Thyroid gland (tissue), 4 donors: ENCODE data around the gene ACVR2A. TPM values are rescaled to one million over a fixed set of nuclear protein-coding genes. Genes with fewer than 3 reads are reported as not detected.

Source experiments
- DNase-seq, 2 donors: peaks; one replicate each; pipeline ENCODE4 v3.0.0-alpha.2; 2019
- H3K27ac ChIP-seq, 3 donors: fragments of 200-600 bp; sonication (generic); 1 replicate in 2 of 3; 2 replicates in 1 of 3; pipeline ENCODE4 v1.5.1; 2016 to 2019; ENCODE audit warnings: mild to moderate bottlenecking in 1 of 3, moderate library complexity in 1 of 3
- H3K27me3 ChIP-seq: fragments of 200-600 bp; sonication (generic); one replicate; pipeline ENCODE4 v1.5.1; 2019
- H3K36me3 ChIP-seq, 2 donors: fragments of 200-600 bp; sonication (generic); one replicate each; pipeline ENCODE4 v1.5.1; 2016 to 2019
- H3K4me1 ChIP-seq, 2 donors: fragments of 200-600 bp; sonication (generic); one replicate each; pipeline ENCODE4 v1.5.1; 2017 to 2019
- H3K4me3 ChIP-seq, 3 donors: fragments of 200-600 bp; sonication (generic); replicated peaks in 1 of 3; 1 replicate in 2 of 3; 2 replicates in 1 of 3; pipeline ENCODE4 v1.5.1; 2016; ENCODE audit warnings: mild to moderate bottlenecking in 1 of 3
- H3K9me3 ChIP-seq: fragments of 200-600 bp; sonication (generic); one replicate; pipeline ENCODE4 v1.5.1; 2017
- POLR2A ChIP-seq, 2 donors: fragments of 450-650 bp; IDR thresholded peaks; one replicate each; pipeline ENCODE4 v1.6.1; 2017; ENCODE audit warnings: antibody characterized with exemption in 2 of 2, mild to moderate bottlenecking in 2 of 2, moderate library complexity in 1 of 2
- WGBS, 2 donors: methylation state at CpG; one replicate each; pipeline ENCODE4 v1.1.5; 2017; 5-methylcytosine and 5-hydroxymethylcytosine counted together
- intact Hi-C: fragments of 100-400 bp; cut with DNase I; formaldehyde crosslinking; loops from one replicate; pipeline ENCODE4 v1.15.1; 2023
- total RNA-seq, 4 donors: library from RNA; depleted of rRNA; stranded (reverse); fragments of >200 nt; gene quantifications; one replicate each; pipeline ENCODE4 v1.2.3, GENCODE V29; 2016
- TF ChIP-seq, protein P1 (sequence below), 6 experiments: fragments of 200-600 bp in 3 of 6; fragments of 450-650 bp in 3 of 6; sonication (generic) in 3 of 6; IDR thresholded peaks; one replicate each; pipeline ENCODE4 v1.5.1; 2016 to 2019; ENCODE audit warnings: antibody characterized with exemption in 6 of 6, mild to moderate bottlenecking in 2 of 6, inconsistent platforms in 1 of 6, moderate library complexity in 1 of 6

Gene ACVR2A
- total RNA-seq, 4 donors from 2014 or later, result 18.4 to 34.9 (median 24.8) TPM

DNA sequence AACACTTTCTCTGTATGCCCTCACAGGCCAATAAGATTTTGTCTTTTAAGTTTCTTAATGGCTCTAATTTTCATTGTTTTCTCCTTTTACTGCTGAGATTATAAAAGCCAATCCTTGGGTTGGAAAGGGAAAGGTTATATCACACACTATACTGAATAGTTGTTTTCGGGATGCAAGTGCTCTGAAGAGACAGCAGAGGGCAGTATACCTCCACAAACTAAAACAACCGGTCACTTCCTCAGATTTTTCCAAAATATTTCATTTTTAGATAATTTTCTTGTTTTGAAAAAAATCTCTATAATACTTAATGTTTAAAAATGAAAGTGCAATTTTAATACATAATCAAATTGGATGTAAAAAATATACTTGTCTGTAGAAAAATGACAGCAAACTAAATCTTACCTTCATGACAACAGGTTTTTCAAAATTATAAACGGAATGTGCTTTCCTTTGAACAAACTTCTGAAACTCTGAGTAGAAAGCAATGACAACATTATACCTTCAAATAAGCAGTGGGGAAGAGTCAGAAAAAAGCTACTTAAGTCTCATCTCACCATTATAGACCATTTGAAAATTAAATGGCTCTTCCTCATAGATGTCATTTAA lies 93.0 kb downstream of the ACVR2A start:
- Histone ChIP-seq H3K27ac (no peak overlapping the region), H3K4me1 (peaks cover 0 to 7% of the 10 kb centered on the region in 2 donors), H3K36me3 (peaks cover 0 to 4% of the 10 kb centered on the region in 2 donors), H3K27me3 (no peaks in the 10 kb centered on the region), H3K9me3 (no peaks in the 10 kb centered on the region), H3K4me3 (no peak overlapping the region)
- TF ChIP-seq POLR2A (IDR thresholded peaks at IDR 0.05), result no peak
- TF ChIP-seq, protein P1, sequence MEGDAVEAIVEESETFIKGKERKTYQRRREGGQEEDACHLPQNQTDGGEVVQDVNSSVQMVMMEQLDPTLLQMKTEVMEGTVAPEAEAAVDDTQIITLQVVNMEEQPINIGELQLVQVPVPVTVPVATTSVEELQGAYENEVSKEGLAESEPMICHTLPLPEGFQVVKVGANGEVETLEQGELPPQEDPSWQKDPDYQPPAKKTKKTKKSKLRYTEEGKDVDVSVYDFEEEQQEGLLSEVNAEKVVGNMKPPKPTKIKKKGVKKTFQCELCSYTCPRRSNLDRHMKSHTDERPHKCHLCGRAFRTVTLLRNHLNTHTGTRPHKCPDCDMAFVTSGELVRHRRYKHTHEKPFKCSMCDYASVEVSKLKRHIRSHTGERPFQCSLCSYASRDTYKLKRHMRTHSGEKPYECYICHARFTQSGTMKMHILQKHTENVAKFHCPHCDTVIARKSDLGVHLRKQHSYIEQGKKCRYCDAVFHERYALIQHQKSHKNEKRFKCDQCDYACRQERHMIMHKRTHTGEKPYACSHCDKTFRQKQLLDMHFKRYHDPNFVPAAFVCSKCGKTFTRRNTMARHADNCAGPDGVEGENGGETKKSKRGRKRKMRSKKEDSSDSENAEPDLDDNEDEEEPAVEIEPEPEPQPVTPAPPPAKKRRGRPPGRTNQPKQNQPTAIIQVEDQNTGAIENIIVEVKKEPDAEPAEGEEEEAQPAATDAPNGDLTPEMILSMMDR (IDR thresholded peaks at IDR 0.05), result peak; percentile 58 to 85 (median 72)
- 40 to 42% methylated on average over 3 of the region's 3 CpGs for WGBS, 2 donors
- DNase-seq, result no peak
- intact Hi-C loops, result no loop called here

DNA sequence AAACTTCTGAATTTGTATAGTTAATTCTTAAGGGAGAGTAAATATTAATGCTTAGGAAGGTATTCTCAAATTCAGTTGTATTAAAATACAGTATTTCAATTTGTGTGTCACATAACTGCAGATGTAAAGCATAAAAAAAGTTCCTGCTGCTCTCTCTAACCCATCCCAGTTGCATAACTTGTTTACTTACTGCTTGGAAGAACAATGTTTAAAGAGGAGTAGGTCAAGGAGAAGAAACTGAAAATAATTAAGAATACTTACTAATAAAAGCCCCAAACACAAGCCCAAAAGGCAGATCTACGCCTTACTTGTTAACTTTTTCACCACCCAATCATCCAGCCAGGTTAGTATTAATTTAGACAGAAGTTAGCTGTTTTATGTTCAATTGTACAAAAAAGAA lies 94.5 kb downstream of the ACVR2A start:
- H3K4me3 ChIP-seq, result no peak overlapping the region
- peak overlapping the region in 1 of 3 donors; percentile 9 for H3K27ac ChIP-seq
- H3K27me3 ChIP-seq, result no peaks in the 10 kb centered on the region
- peaks cover 0 to 4% of the 10 kb centered on the region in 2 donors for H3K36me3 ChIP-seq
- TF ChIP-seq, protein P1 (IDR thresholded peaks at IDR 0.05), result no peak
- no peak for TF ChIP-seq POLR2A (IDR thresholded peaks at IDR 0.05)
- intact Hi-C loops, result no loop called here
- H3K4me1 ChIP-seq, result peaks cover 0 to 7% of the 10 kb centered on the region in 2 donors
- WGBS, 2 donors, result 90 to 93% methylated on average over 1 of the region's 1 CpG
- no peak for DNase-seq
- H3K9me3 ChIP-seq, result no peaks in the 10 kb centered on the region

DNA sequence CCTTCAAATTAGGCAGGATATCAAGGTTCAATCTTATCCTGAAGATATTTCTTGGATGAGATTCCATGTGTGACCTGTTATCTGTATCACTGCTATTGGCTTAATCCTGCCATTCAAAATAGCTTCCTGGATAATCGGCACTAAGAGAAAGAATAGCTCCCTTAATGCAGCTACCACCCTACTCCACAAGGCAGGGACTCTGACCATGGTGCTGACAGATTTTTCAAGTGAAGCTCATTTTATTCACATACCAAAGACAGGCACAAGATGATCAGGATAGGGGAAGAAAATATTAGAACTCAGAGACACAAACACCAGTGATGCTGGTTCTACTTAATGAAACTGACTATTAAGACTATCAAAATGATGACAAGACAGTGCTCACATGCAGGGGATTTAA lies 100.8 kb downstream of the ACVR2A start:
- Histone ChIP-seq H3K27ac (no peak overlapping the region), H3K27me3 (no peaks in the 10 kb centered on the region), H3K4me1 (no peaks in the 10 kb centered on the region), H3K9me3 (no peaks in the 10 kb centered on the region), H3K4me3 (no peak overlapping the region), H3K36me3 (peaks cover 0 to 4% of the 10 kb centered on the region in 2 donors)
- intact Hi-C loops, result no loop called here
- TF ChIP-seq POLR2A (IDR thresholded peaks at IDR 0.05), result no peak
- TF ChIP-seq, protein P1 (IDR thresholded peaks at IDR 0.05), result no peak
- no peak for DNase-seq
- WGBS, 2 donors, result 50% methylated on average over 1 of the region's 1 CpG

DNA sequence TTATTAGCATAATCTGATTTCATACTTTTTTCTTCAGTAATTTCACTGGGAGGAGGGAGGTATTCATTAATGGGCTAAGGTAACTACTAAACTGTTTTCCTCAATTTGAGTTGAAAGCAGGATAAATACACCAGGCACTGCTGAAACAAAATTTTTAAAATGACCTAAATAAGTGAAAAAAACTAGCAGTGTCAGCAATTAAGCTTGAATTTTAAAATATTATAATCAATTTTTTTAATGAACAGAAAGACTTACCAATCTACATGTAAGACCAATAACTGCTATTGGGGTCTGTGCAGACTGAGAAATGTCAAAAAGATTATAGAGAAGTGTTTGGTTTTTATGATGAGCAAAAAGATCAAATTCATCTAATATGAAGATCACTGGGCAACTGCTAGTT lies 107.3 kb downstream of the ACVR2A start:
- no peak for DNase-seq
- TF ChIP-seq, protein P1 (IDR thresholded peaks at IDR 0.05), result no peak
- TF ChIP-seq POLR2A (IDR thresholded peaks at IDR 0.05), result no peak

DNA sequence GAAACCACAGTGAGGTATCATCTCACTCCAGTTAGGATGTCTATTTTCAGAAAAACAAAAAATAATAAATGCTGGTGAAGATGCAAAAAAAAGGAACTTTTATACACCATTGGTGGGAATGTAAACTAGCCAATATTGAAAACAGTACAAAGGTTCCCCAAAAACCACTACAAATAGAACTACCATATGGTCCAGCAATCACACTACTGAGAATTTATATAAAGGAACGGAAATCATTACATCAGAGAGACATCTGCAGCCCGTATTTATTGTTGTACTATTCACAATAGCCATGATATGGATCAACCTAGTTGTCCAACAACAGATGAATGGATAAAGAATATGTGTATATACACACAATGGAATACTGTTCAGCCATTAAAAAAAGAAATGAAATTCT lies 123.7 kb downstream of the ACVR2A start:
- H3K27me3 ChIP-seq, result no peaks in the 10 kb centered on the region
- intact Hi-C loops, result no loop called here
- no peak for DNase-seq
- no peaks in the 10 kb centered on the region for H3K4me1 ChIP-seq
- no peak overlapping the region for H3K4me3 ChIP-seq
- H3K27ac ChIP-seq, result no peak overlapping the region
- H3K9me3 ChIP-seq, result no peaks in the 10 kb centered on the region
- H3K36me3 ChIP-seq, result no peaks in the 10 kb centered on the region
- WGBS, 2 donors, result 97 to 99% methylated on average over 2 of the region's 2 CpGs
- TF ChIP-seq, protein P1 (IDR thresholded peaks at IDR 0.05), result no peak
- TF ChIP-seq POLR2A (IDR thresholded peaks at IDR 0.05), result no peak

More for the DNA sequence above, 107.3 kb downstream of the ACVR2A start:
- peaks cover 0 to 7% of the 10 kb centered on the region in 2 donors for H3K36me3 ChIP-seq
- no peak overlapping the region for H3K4me3 ChIP-seq
- no peaks in the 10 kb centered on the region for H3K4me1 ChIP-seq
- no peak overlapping the region for H3K27ac ChIP-seq
- H3K27me3 ChIP-seq, result no peaks in the 10 kb centered on the region
- intact Hi-C loops, result no loop called here
- no peaks in the 10 kb centered on the region for H3K9me3 ChIP-seq
